ENCODE results near the gene STAC.
"Not testable (repeated sequence)": the region's sequence is repeated elsewhere in the genome, so short reads cannot be mapped to it uniquely, and the experiment has no call there.

Gene STAC

GRCh38 chr3:36476286-36476942 is 96.1 kb downstream of the STAC start:
- intact Hi-C loops (cut with DNase I) = no loop called here
- no peak for DNase-seq

- DNase-seq = no peak
Observed at GRCh38 chr3:36477655-36478054, 97.4 kb downstream of the STAC start.

DNA sequence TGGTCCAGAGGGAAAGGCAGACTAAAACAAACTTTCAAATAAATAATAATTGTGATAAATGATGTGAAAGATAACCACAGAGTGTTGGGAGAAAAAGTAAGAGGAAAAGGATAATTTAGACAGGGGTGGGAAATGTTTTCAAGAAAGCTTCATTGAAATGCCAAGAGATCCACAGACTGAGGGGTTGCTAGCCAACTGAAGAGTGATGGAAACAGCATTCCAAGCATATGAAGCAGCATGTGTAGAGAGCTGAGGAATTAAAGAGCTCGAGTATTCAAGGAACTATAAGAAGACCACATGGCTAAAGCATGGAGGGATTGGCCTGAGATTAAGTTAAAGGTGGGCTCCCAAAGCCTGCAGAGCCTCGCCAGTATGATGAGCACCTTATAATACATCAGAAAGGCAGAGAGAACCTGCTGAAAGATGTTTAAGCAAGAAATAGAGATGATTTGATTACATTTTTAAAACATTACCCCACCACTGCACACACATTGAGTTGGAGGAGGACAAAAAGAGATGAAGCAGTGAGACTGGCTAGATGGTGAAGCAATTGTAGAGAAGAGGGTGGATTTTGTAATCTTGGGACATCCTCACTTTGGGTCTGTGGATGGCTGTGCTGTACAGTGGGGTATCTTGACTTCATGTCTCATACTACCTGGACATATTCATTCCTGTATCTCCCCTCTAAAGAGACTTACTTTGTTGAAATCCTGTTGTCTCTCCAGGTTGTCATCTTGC is 100.8 kb downstream of the STAC start:
- no peak for DNase-seq
- intact Hi-C loops (cut with DNase I) = no loop called here

More at GRCh38 chr3:36477655-36478054, 97.4 kb downstream of the STAC start:
- intact Hi-C loops (cut with DNase I) = no loop called here

GRCh38 chr3:36482256-36482655 is 102.0 kb downstream of the STAC start:
- DNase-seq = no peak
- intact Hi-C loops (cut with DNase I) = no loop called here

DNA sequence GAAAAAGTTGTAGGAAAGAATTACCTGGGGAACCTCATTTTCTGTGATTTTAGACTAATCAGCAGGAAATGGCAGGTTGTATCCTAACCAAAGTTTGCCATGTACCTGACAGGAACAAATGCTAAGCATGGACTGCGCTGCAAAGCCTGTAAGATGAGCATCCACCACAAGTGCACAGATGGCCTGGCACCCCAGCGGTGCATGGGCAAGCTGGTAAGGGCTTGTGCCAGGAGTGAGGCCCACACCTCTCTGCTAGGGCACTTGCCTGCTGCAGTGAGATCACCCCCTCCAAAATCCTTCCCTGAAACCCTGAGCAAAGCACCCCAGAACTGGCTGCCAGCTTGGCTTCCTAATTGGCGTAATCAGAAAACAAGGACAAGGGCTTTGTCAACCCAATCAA is 102.6 kb downstream of the STAC start:
- intact Hi-C loops (cut with DNase I) = no loop called here
- no peak for DNase-seq

DNA sequence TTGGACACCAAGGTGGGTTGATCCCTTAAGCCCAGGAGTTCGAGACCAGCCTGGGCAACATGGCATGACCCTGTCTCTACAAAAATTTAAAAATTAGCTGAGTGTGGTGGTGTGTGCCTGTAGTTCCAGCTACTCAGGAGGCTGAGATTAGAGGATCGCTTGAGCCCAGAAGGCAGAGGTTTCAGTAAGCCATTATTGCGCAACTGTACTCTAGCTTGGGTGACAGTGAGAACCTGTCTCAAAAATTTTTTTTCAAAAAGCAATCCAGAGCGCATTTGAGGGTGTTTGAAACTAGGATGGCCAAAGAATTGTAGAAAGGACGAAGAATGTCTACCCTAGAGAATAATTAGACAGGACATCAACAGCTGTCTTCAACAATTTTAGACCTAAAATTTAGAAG is 103.4 kb downstream of the STAC start:
- intact Hi-C loops (cut with DNase I) = no loop called here
- no peak for DNase-seq

- intact Hi-C loops (cut with DNase I) = no loop called here
- DNase-seq = no peak
Observed at GRCh38 chr3:36484386-36484785, 104.1 kb downstream of the STAC start.

DNA sequence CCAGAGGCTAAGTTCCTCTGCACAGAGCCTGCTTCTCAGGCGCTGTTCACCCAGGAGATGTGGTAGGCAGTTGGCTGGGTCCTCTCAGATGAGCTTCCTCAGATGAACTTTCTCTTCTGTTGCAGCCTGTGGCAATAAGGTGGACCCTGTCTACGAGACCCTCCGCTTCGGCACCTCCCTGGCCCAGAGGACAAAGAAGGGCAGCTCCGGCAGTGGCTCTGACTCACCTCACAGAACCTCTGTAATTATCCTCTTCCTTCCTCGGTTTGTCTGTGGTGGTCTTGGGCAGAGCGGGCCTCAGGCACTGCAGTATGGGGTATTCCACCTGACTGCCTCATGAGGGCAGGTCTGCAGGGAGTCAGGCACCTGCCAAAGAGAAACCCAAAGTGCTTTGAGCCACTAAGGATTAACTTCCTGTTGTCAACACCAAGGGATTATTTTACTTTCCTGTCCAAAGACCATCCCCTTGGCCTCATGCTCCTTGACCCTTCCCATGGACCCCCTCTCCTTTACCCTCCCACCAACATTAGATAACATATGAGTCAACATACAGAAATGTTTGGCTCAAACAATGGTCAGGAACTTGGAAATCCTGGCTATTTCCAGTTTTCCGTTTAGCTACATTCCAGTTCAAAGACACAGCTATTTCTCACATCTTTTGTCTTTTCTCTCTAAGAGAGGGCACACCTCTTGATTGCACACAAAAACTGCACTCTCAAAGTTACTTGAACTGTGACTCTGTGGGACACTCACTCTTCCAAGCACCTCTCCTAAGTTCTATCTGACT is 105.9 kb downstream of the STAC start:
- intact Hi-C loops (cut with DNase I) = no loop called here
- DNase-seq = peak in 1 of 10 donors; percentile 61

DNA sequence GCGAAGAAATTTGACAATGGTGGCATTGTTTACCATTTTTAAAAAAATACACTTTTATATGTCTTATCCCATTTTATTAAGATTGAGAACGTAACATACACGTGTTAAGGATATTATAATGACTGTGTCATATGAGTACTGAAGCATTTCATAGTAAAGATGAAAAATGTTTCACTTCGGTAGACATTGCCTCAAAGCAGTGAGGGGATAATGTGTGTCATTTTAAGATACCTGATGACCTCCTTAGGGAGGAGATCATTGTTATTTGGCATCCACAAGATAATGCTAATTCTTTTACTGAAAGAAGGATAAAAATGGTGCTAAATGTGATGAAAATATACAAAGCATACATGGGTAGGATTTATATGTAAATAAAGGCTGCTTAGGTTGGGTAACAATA is 107.3 kb downstream of the STAC start:
- intact Hi-C loops (cut with DNase I) = no loop called here
- no peak for DNase-seq

DNA sequence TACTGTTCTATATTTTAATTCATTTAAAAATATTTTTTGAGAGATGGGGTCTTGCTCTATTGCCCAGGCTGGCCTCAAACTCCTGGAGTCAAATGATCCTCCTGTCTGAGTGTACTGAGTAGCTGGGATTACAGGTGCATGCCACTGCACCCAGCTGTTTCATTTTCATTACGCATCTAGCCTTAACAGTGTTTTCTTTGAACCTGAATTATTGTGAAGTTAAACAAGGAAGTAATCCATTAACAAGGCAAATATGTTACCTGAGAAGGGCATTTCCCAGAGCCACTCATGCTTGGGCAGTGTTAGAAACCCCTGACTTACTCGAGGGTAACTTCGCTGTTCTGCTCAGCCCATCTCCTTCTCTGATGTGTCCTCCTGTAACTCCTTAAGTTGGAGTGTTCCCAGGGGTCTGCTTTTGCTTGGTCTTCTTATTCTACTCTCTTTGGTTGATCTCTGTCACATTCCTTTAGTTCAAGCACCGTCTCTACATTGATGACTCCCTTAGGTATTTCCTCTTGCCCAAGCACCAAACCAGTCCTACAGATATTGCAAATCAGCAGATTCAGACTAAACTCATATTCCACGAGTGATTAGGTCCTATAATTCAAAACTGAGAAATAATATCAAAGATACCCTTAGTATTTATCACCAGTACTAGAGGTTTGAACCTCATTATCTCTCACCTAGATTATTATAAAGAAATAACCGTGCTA is 107.9 kb downstream of the STAC start:
- DNase-seq = no peak
- intact Hi-C loops (cut with DNase I) = no loop called here

- intact Hi-C loops (cut with DNase I) = no loop called here
Observed at GRCh38 chr3:36489101-36489500, 108.8 kb downstream of the STAC start.

DNA sequence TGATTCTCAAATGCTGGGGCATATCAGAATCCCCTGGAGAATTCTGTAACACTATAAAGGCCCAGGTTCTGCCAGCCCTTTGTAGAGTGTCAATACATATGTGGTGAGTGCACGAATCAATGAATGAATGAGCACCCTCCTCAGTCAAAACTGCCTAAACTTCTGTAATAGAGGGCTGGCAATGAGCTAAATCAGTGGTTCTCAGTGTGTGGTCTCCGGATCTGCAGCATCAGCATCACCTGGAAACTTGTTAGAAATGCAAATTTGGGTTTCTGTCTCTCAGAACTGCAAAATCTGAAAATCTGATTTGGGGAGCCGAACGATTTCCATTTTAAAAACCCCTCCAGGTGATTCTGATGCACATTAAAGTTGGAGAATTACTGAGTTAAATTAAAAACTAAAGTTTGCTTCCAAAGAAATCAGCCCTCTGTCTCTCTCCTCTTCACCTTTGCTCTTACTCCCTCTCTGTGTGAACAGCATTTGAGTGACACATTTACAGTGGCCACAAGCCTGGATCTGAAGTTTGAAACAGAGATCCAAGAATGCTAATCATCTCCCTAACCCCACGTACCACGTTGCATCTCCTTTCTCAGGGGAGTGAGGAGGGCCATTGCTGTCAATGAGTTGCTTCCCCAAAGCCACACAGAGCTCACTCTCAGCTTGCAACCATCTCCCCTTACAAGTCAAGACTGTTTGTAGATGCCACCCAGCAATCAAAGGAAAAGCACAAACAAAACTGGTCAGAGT is 109.5 kb downstream of the STAC start:
- no peak for DNase-seq
- intact Hi-C loops (cut with DNase I) = no loop called here

More at GRCh38 chr3:36489101-36489500, 108.8 kb downstream of the STAC start:
- no peak for DNase-seq

GRCh38 chr3:36493051-36493450 is 112.7 kb downstream of the STAC start:
- intact Hi-C loops (cut with DNase I) = no loop called here
- no peak for DNase-seq

DNA sequence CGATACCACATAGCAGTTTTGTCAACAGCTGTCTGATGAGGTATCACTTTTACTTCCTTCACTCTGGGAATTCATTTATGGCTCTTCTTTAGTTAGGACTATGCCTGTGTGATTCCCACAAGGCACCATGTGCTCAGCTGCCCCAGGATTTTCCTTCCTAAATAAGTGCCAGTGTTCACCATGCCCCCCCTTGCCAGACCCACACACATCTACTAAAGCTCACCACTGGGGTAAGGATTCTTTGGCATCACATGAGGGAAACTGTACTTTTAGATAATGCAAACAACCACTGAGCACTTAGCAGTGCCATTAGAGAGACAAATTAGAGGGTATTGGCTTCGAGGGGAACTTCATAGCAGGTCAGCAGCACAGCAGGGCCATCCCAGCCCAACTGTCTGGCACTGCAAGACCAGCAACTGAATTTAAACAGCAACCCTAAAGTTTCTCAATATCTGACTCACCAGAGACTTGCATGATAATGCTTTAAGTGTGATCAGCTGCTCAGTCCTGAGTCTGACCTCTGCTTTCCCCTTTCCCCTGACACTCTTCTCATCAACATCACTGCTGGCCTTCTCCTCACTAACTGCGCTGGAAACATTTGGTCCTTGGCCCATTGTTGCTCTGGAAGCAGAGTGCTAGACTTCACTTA is 114.3 kb downstream of the STAC start:
- DNase-seq = no peak
- intact Hi-C loops (cut with DNase I) = no loop called here

DNA sequence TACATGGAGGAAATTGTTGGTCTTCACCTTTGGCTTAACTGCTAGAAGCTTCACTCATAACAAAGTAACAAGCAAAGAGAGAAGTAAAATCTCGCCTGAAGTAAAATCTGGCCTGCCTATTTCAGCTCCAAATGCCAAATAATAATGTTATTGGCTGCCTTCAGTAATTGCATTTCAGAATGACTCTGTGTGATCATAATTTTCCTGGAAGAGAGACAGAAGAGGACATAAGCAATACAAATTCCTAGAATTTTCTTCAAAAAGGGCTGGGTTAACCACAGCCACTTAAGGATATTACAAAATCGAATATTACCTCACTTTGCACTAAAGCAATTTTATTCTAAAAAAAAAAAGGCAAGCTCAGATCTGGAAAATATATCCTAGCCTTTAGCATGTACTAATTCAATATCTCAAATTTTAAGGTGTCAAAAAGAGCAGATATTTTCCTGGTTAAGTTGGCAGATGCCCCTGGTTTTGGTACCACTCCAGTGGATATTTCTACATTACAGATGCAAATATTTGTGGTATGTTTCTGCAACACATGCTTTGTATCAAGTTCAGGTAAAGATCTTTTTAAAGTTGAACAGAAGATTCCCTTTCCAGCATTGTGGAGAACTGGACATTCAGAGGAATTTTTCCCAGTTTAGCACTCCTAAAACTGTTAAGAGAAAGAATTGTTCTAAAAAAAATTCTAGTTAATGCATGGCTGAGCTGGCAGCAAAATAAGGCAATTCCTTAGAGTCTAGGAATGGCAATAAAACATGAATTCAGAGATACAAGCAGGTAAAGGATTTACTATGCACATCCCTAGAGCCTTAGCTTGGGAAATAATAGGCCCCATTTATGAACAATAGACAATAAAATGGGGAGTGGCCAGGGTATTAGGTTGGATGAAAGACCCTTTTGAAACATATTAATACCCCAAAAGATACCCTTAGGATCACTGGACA is 116.7 kb downstream of the STAC start:
- DNase-seq = no peak
- intact Hi-C loops (cut with DNase I) = no loop called here

DNA sequence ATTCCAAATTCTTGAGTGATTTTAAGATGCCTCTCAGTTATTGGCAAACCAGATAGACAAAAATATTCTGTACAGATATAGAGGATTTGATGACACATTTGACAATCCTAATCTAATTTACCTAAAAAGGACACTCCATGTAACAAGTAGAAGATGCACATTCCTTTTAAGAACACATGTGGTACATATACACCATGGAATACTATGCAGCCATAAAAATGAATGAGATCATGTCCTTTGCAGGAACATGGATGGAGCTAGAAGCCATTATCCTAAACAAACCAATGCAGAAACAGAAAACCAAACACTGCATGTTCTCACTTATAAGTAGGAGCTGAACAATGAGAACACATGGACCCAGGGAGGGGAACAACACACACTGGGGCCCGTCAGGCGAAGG is 119.7 kb downstream of the STAC start:
- intact Hi-C loops (cut with DNase I); DNase-seq: not testable (repeated sequence)

- no peak for DNase-seq
- intact Hi-C loops (cut with DNase I) = no loop called here
Observed at GRCh38 chr3:36501616-36502015, 121.3 kb downstream of the STAC start.

GRCh38 chr3:36505393-36505792 is 125.1 kb downstream of the STAC start:
- intact Hi-C loops (cut with DNase I) = no loop called here
- no peak for DNase-seq
